Measurements from ENCODE around the gene TOMM7.
"Not testable (repeated sequence)": the region's sequence is repeated elsewhere in the genome, so short reads cannot be mapped to it uniquely, and the experiment has no call there.

Gene TOMM7

GRCh38 chr7:22811746-22812280, 10.8 kb downstream of the TOMM7 start:
- no peak for DNase-seq (ENCODE audit: insufficient read length, low spot score)
- FAIRE-seq, result no peak
- no peak for TF ChIP-seq TAF1 (IDR thresholded peaks at IDR 0.05; ENCODE audit: low read depth, low read length)
- no peak for TF ChIP-seq POLR2AphosphoS5 (IDR thresholded peaks at IDR 0.05; ENCODE audit: low read depth, low read length)
- no peak for TF ChIP-seq SPI1 (IDR thresholded peaks at IDR 0.05; ENCODE audit: low read depth, low read length)
- no peak for TF ChIP-seq POLR2A (IDR thresholded peaks at IDR 0.05; ENCODE audit: low read depth, low read length)
- TF ChIP-seq POU2F2 (IDR thresholded peaks at IDR 0.05; ENCODE audit: low read depth, low read length), result no peak
- TF ChIP-seq PAX5 (IDR thresholded peaks at IDR 0.05; ENCODE audit: insufficient read depth, low read length, severe bottlenecking), result no peak

- TF ChIP-seq PAX5 (IDR thresholded peaks at IDR 0.05; ENCODE audit: insufficient read depth, low read length, severe bottlenecking) (no peak), POLR2A (IDR thresholded peaks at IDR 0.05; ENCODE audit: low read depth, low read length) (no peak), TAF1 (IDR thresholded peaks at IDR 0.05; ENCODE audit: low read depth, low read length) (no peak), POU2F2 (IDR thresholded peaks at IDR 0.05; ENCODE audit: low read depth, low read length) (no peak)
- FAIRE-seq (no peak), DNase-seq (ENCODE audit: insufficient read length, low spot score) (no peak)
Measured at GRCh38 chr7:22810843-22811242, 11.8 kb downstream of the TOMM7 start.

- TF ChIP-seq SPI1 (IDR thresholded peaks at IDR 0.05; ENCODE audit: low read depth, low read length) (peak; percentile 79), POLR2A (IDR thresholded peaks at IDR 0.05; ENCODE audit: low read depth, low read length) (no peak)
- DNase-seq (ENCODE audit: insufficient read length, low spot score) (no peak), FAIRE-seq (no peak)
Measured at GRCh38 chr7:22809902-22810642, 12.6 kb downstream of the TOMM7 start.

- DNase-seq (ENCODE audit: insufficient read length, low spot score) (no peak), FAIRE-seq (no peak)
- no peak for TF ChIP-seq POU2F2 (IDR thresholded peaks at IDR 0.05; ENCODE audit: low read depth, low read length)
- TF ChIP-seq TAF1 (IDR thresholded peaks at IDR 0.05; ENCODE audit: low read depth, low read length), result no peak
- TF ChIP-seq POLR2AphosphoS5 (IDR thresholded peaks at IDR 0.05; ENCODE audit: low read depth, low read length), result no peak
- no peak for TF ChIP-seq POLR2A (IDR thresholded peaks at IDR 0.05; ENCODE audit: low read depth, low read length)
- TF ChIP-seq PAX5 (IDR thresholded peaks at IDR 0.05; ENCODE audit: insufficient read depth, low read length, severe bottlenecking), result no peak
- no peak for TF ChIP-seq SPI1 (IDR thresholded peaks at IDR 0.05; ENCODE audit: low read depth, low read length)
Measured at GRCh38 chr7:22808140-22808539, 14.5 kb downstream of the TOMM7 start.

- DNase-seq (ENCODE audit: insufficient read length, low spot score) (no peak), FAIRE-seq (no peak)
- TF ChIP-seq PAX5 (IDR thresholded peaks at IDR 0.05; ENCODE audit: insufficient read depth, low read length, severe bottlenecking) (no peak), POU2F2 (IDR thresholded peaks at IDR 0.05; ENCODE audit: low read depth, low read length) (no peak), POLR2A (IDR thresholded peaks at IDR 0.05; ENCODE audit: low read depth, low read length) (no peak), SPI1 (IDR thresholded peaks at IDR 0.05; ENCODE audit: low read depth, low read length) (no peak), TAF1 (IDR thresholded peaks at IDR 0.05; ENCODE audit: low read depth, low read length) (no peak), POLR2AphosphoS5 (IDR thresholded peaks at IDR 0.05; ENCODE audit: low read depth, low read length) (no peak)
Measured at GRCh38 chr7:22806752-22807151, 15.9 kb downstream of the TOMM7 start.

GRCh38 chr7:22805227-22805626, 17.4 kb downstream of the TOMM7 start:
- TF ChIP-seq PAX5 (IDR thresholded peaks at IDR 0.05; ENCODE audit: insufficient read depth, low read length, severe bottlenecking) (no peak), POU2F2 (IDR thresholded peaks at IDR 0.05; ENCODE audit: low read depth, low read length) (no peak), TAF1 (IDR thresholded peaks at IDR 0.05; ENCODE audit: low read depth, low read length) (no peak), POLR2AphosphoS5 (IDR thresholded peaks at IDR 0.05; ENCODE audit: low read depth, low read length) (no peak), SPI1 (IDR thresholded peaks at IDR 0.05; ENCODE audit: low read depth, low read length) (no peak), POLR2A (IDR thresholded peaks at IDR 0.05; ENCODE audit: low read depth, low read length) (no peak)
- no peak for DNase-seq (ENCODE audit: insufficient read length, low spot score)
- FAIRE-seq, result no peak

- not testable (repeated sequence) for FAIRE-seq; DNase-seq (ENCODE audit: insufficient read length, low spot score)
Measured at GRCh38 chr7:22802831-22803230, 19.8 kb downstream of the TOMM7 start.

- DNase-seq (ENCODE audit: insufficient read length, low spot score) (no peak), FAIRE-seq (no peak)
- TF ChIP-seq SPI1 (IDR thresholded peaks at IDR 0.05; ENCODE audit: low read depth, low read length), result no peak
- TF ChIP-seq POLR2AphosphoS5 (IDR thresholded peaks at IDR 0.05; ENCODE audit: low read depth, low read length), result no peak
- TF ChIP-seq PAX5 (IDR thresholded peaks at IDR 0.05; ENCODE audit: insufficient read depth, low read length, severe bottlenecking), result no peak
- TF ChIP-seq POLR2A (IDR thresholded peaks at IDR 0.05; ENCODE audit: low read depth, low read length), result no peak
- TF ChIP-seq POU2F2 (IDR thresholded peaks at IDR 0.05; ENCODE audit: low read depth, low read length), result no peak
- no peak for TF ChIP-seq TAF1 (IDR thresholded peaks at IDR 0.05; ENCODE audit: low read depth, low read length)
Measured at GRCh38 chr7:22802426-22802825, 20.2 kb downstream of the TOMM7 start.

- FAIRE-seq, result no peak
- no peak for TF ChIP-seq POU2F2 (IDR thresholded peaks at IDR 0.05; ENCODE audit: low read depth, low read length)
- TF ChIP-seq PAX5 (IDR thresholded peaks at IDR 0.05; ENCODE audit: insufficient read depth, low read length, severe bottlenecking), result no peak
- TF ChIP-seq POLR2AphosphoS5 (IDR thresholded peaks at IDR 0.05; ENCODE audit: low read depth, low read length), result no peak
- no peak for TF ChIP-seq TAF1 (IDR thresholded peaks at IDR 0.05; ENCODE audit: low read depth, low read length)
- no peak for TF ChIP-seq SPI1 (IDR thresholded peaks at IDR 0.05; ENCODE audit: low read depth, low read length)
- no peak for TF ChIP-seq POLR2A (IDR thresholded peaks at IDR 0.05; ENCODE audit: low read depth, low read length)
- no peak for DNase-seq (ENCODE audit: insufficient read length, low spot score)
Measured at GRCh38 chr7:22801912-22802311, 20.7 kb downstream of the TOMM7 start.

- DNase-seq (ENCODE audit: insufficient read length, low spot score) (no peak), FAIRE-seq (no peak)
- TF ChIP-seq POLR2AphosphoS5 (IDR thresholded peaks at IDR 0.05; ENCODE audit: low read depth, low read length) (no peak), POLR2A (IDR thresholded peaks at IDR 0.05; ENCODE audit: low read depth, low read length) (no peak), PAX5 (IDR thresholded peaks at IDR 0.05; ENCODE audit: insufficient read depth, low read length, severe bottlenecking) (no peak), POU2F2 (IDR thresholded peaks at IDR 0.05; ENCODE audit: low read depth, low read length) (no peak), TAF1 (IDR thresholded peaks at IDR 0.05; ENCODE audit: low read depth, low read length) (no peak), SPI1 (IDR thresholded peaks at IDR 0.05; ENCODE audit: low read depth, low read length) (no peak)
Measured at GRCh38 chr7:22799633-22800032, 23.0 kb downstream of the TOMM7 start.
